ENCODE data around the gene NDST3.
"Not testable (repeated sequence)": the region's sequence is repeated elsewhere in the genome, so short reads cannot be mapped to it uniquely, and the experiment has no call there.

NDST3 gene

GRCh38 chr4:118279328-118279727, 245.0 kb downstream of the NDST3 start:
- H3K27me3 Mint-ChIP-seq, result no peaks in the 10 kb centered on the region
- H3K36me3 Mint-ChIP-seq, result peaks cover 10% of the 10 kb centered on the region
- DNase-seq (ENCODE audit: low spot score in 2 of 2), result no peak
- H3K4me1 Mint-ChIP-seq, result peaks cover 35% of the 10 kb centered on the region
- H3K27ac Mint-ChIP-seq, result peak overlapping the region; percentile 98
- H3K4me3 Mint-ChIP-seq, result peak overlapping the region; percentile 93
- no peak for ATAC-seq (ENCODE audit: low read depth)
- H3K9me3 Mint-ChIP-seq, result no peaks in the 10 kb centered on the region

- Mint-ChIP-seq H3K27ac (peak overlapping the region; percentile 98), H3K4me1 (peaks cover 38% of the 10 kb centered on the region), H3K27me3 (no peaks in the 10 kb centered on the region), H3K9me3 (no peaks in the 10 kb centered on the region), H3K4me3 (no peak overlapping the region), H3K36me3 (peaks cover 10% of the 10 kb centered on the region)
- no peak for DNase-seq (ENCODE audit: low spot score in 2 of 2)
- ATAC-seq (ENCODE audit: low read depth), result no peak
Measured at GRCh38 chr4:118279920-118280432, 245.7 kb downstream of the NDST3 start.

- no peak for ATAC-seq (ENCODE audit: low read depth)
- H3K27me3 Mint-ChIP-seq, result no peaks in the 10 kb centered on the region
- H3K36me3 Mint-ChIP-seq, result peaks cover 10% of the 10 kb centered on the region
- no peaks in the 10 kb centered on the region for H3K9me3 Mint-ChIP-seq
- H3K27ac Mint-ChIP-seq, result peak overlapping the region; percentile 84
- H3K4me3 Mint-ChIP-seq, result peak overlapping the region; percentile 19
- DNase-seq (ENCODE audit: low spot score in 2 of 2), result no peak
- H3K4me1 Mint-ChIP-seq, result peaks cover 36% of the 10 kb centered on the region
Measured at GRCh38 chr4:118280501-118281218, 246.4 kb downstream of the NDST3 start.

GRCh38 chr4:118281611-118282442, 247.5 kb downstream of the NDST3 start:
- no peak for ATAC-seq (ENCODE audit: low read depth)
- no peak for DNase-seq (ENCODE audit: low spot score in 2 of 2)
- peak overlapping the region; percentile 84 for H3K27ac Mint-ChIP-seq
- H3K27me3 Mint-ChIP-seq, result no peaks in the 10 kb centered on the region
- H3K9me3 Mint-ChIP-seq, result no peaks in the 10 kb centered on the region
- peaks cover 14% of the 10 kb centered on the region for H3K36me3 Mint-ChIP-seq
- H3K4me3 Mint-ChIP-seq, result no peak overlapping the region
- H3K4me1 Mint-ChIP-seq, result peaks cover 36% of the 10 kb centered on the region

DNA sequence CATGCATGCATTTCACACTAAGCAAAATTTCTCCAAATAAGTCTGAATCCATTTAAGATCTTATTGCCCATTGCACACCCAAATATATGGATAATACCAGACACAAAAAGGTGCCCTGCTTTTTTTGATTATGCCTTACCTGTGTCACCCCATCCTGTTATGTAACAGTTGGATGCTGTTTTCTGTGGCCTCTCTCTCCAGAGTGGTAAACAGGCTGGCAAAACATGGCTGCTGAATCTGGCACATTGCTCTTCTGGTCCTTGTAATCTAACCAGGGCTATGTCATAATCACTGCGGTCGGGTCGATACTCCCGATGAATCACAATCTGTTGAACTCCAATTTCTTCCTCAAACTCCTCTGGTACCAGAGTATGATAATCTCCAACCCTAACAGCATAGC, 248.4 kb downstream of the NDST3 start:
- no peaks in the 10 kb centered on the region for H3K27me3 Mint-ChIP-seq
- H3K4me3 Mint-ChIP-seq, result no peak overlapping the region
- DNase-seq (ENCODE audit: low spot score in 2 of 2) (no peak), ATAC-seq (ENCODE audit: low read depth) (no peak)
- H3K9me3 Mint-ChIP-seq, result no peaks in the 10 kb centered on the region
- H3K36me3 Mint-ChIP-seq, result peaks cover 14% of the 10 kb centered on the region
- peak overlapping the region; percentile 70 for H3K27ac Mint-ChIP-seq
- H3K4me1 Mint-ChIP-seq, result peaks cover 36% of the 10 kb centered on the region

GRCh38 chr4:118284169-118284568, 249.9 kb downstream of the NDST3 start:
- Mint-ChIP-seq H3K27ac (no peak overlapping the region), H3K36me3 (peaks cover 14% of the 10 kb centered on the region), H3K4me3 (no peak overlapping the region), H3K9me3 (no peaks in the 10 kb centered on the region), H3K27me3 (no peaks in the 10 kb centered on the region), H3K4me1 (peaks cover 32% of the 10 kb centered on the region)
- ATAC-seq (ENCODE audit: low read depth), result peak; percentile 86
- no peak for DNase-seq (ENCODE audit: low spot score in 2 of 2)

GRCh38 chr4:118285931-118286330, 251.6 kb downstream of the NDST3 start:
- peaks cover 12% of the 10 kb centered on the region for H3K36me3 Mint-ChIP-seq
- ATAC-seq (ENCODE audit: low read depth), result no peak
- H3K4me3 Mint-ChIP-seq, result no peak overlapping the region
- H3K4me1 Mint-ChIP-seq, result peaks cover 22% of the 10 kb centered on the region
- no peaks in the 10 kb centered on the region for H3K9me3 Mint-ChIP-seq
- H3K27ac Mint-ChIP-seq, result no peak overlapping the region
- no peaks in the 10 kb centered on the region for H3K27me3 Mint-ChIP-seq
- no peak for DNase-seq (ENCODE audit: low spot score in 2 of 2)

DNA sequence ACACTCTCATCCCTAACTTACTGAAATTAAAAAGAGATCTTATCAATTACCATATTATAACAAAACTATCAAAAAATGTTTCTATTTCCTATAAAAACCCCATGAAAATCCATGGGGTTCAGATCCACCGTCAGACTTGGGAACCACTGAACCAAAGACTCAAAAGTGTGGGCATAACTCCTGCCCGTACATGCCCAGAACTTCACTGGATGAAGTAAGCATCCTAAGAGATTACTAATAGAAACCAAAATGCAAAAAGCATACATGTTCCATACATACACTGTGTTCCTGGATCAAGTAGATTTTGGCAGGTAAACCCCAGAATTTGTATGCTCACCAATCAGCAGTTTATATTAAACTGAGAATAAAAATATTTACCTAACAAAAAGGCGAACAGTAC, 252.4 kb downstream of the NDST3 start:
- no peak for DNase-seq (ENCODE audit: low spot score in 2 of 2)
- no peak overlapping the region for H3K27ac Mint-ChIP-seq
- peaks cover 20% of the 10 kb centered on the region for H3K4me1 Mint-ChIP-seq
- H3K27me3 Mint-ChIP-seq, result no peaks in the 10 kb centered on the region
- no peak for ATAC-seq (ENCODE audit: low read depth)
- H3K36me3 Mint-ChIP-seq, result peaks cover 12% of the 10 kb centered on the region
- no peak overlapping the region for H3K4me3 Mint-ChIP-seq
- no peaks in the 10 kb centered on the region for H3K9me3 Mint-ChIP-seq

DNA sequence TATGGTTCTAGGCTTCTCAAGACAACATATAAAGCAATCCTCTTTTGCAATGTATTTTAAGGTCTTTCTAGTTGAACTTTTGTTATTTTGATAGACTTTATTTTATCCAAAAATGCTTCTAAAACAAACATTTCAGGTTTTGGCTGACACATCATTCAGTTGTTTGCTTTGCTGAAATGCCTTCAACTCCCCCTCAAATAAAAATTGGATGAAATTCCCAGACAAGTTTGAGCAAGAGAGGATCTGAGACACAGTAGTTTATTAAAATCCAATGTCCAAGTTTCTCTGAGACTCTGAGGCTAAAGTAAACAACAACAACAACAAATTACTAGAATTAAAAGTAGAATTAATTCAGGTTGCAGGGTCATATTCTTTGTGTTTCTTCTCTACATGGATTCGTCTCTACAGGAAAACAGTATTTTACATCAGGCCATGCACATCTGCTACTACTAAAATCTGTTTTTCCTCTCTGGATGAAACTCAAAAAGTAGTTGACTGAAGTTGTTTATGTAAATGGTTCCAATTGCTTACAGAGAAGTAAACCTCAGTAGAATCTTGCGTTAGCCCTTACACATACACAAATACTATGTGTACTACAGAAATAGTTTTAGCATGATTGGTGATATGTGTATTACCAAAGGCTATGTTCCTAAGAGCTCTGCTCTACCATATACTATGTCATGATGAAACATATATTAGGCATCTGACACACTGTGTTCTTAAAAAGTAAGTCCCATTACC, 253.6 kb downstream of the NDST3 start:
- Mint-ChIP-seq H3K9me3 (no peaks in the 10 kb centered on the region), H3K4me3 (no peak overlapping the region), H3K27ac (no peak overlapping the region), H3K27me3 (no peaks in the 10 kb centered on the region), H3K36me3 (peaks cover 9% of the 10 kb centered on the region), H3K4me1 (peaks cover 13% of the 10 kb centered on the region)
- no peak for DNase-seq (ENCODE audit: low spot score in 2 of 2)
- ATAC-seq (ENCODE audit: low read depth), result no peak

GRCh38 chr4:118289794-118290193, 255.5 kb downstream of the NDST3 start:
- no peak overlapping the region for H3K27ac Mint-ChIP-seq
- H3K4me3 Mint-ChIP-seq, result no peak overlapping the region
- no peaks in the 10 kb centered on the region for H3K9me3 Mint-ChIP-seq
- ATAC-seq (ENCODE audit: low read depth), result no peak
- H3K27me3 Mint-ChIP-seq, result no peaks in the 10 kb centered on the region
- H3K4me1 Mint-ChIP-seq, result no peaks in the 10 kb centered on the region
- DNase-seq (ENCODE audit: low spot score in 2 of 2), result no peak
- peaks cover 4% of the 10 kb centered on the region for H3K36me3 Mint-ChIP-seq

- H3K27ac Mint-ChIP-seq, result no peak overlapping the region
- H3K36me3 Mint-ChIP-seq, result peaks cover 4% of the 10 kb centered on the region
- no peak overlapping the region for H3K4me3 Mint-ChIP-seq
- DNase-seq (ENCODE audit: low spot score in 2 of 2) (no peak), ATAC-seq (ENCODE audit: low read depth) (no peak)
- no peaks in the 10 kb centered on the region for H3K4me1 Mint-ChIP-seq
- H3K9me3 Mint-ChIP-seq, result no peaks in the 10 kb centered on the region
- H3K27me3 Mint-ChIP-seq, result no peaks in the 10 kb centered on the region
Measured at GRCh38 chr4:118290951-118291350, 256.7 kb downstream of the NDST3 start.

GRCh38 chr4:118296729-118297128, 262.4 kb downstream of the NDST3 start:
- H3K36me3 Mint-ChIP-seq, result no peaks in the 10 kb centered on the region
- DNase-seq (ENCODE audit: low spot score in 2 of 2), result no peak
- no peaks in the 10 kb centered on the region for H3K9me3 Mint-ChIP-seq
- no peaks in the 10 kb centered on the region for H3K4me1 Mint-ChIP-seq
- H3K27me3 Mint-ChIP-seq, result no peaks in the 10 kb centered on the region
- no peak for ATAC-seq (ENCODE audit: low read depth)
- no peak overlapping the region for H3K4me3 Mint-ChIP-seq
- H3K27ac Mint-ChIP-seq, result no peak overlapping the region

DNA sequence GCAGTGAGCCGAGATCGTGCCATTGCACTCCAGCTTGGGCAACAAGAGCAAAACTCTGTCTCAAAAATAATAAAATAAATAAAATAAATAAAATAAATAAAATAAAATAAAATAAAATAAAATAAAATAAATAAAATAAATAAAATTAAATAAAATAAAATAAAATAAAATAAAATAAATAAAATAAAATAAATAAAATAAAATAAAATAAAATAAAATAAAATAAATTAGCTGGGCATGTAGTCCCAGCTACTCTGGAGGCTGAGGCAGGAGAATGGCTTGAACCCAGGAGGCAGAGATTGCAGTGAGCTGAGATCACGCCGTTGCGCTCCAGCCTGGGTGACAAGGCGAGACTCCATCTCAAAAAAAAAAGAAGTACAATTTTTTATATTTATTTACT, 265.3 kb downstream of the NDST3 start:
- not testable (repeated sequence) for H3K9me3 Mint-ChIP-seq; H3K4me3 Mint-ChIP-seq; H3K27me3 Mint-ChIP-seq; ATAC-seq (ENCODE audit: low read depth); H3K36me3 Mint-ChIP-seq; DNase-seq (ENCODE audit: low spot score in 2 of 2); H3K4me1 Mint-ChIP-seq; H3K27ac Mint-ChIP-seq

DNA sequence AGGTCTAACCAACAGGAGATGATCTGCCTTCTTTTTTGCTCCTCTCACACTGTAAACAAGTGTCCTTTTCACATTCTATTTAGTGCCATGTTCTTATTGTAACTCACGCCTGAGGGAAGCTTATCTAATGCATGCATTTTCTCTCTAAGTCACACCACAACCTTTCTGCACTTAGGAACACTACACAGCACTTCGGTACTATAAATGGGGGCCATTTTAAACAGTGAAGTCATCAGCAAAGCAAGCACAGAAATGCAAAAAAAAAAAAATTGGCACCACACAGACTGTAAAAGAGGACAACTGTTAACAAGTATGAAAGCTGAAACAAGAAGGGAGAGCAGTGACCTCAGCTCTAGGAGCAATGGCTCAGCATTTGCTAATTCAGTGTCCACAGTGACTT, 273.4 kb downstream of the NDST3 start:
- Mint-ChIP-seq H3K36me3 (no peaks in the 10 kb centered on the region), H3K4me3 (no peak overlapping the region), H3K27ac (no peak overlapping the region), H3K9me3 (no peaks in the 10 kb centered on the region), H3K4me1 (no peaks in the 10 kb centered on the region), H3K27me3 (peaks cover 9% of the 10 kb centered on the region)
- no peak for DNase-seq (ENCODE audit: low spot score in 2 of 2)
- ATAC-seq (ENCODE audit: low read depth), result no peak

Measured in memory B cell (primary cell).